Panc1 (cell line): ENCODE data around the gene CHST1. TPM values are rescaled to one million over a fixed set of nuclear protein-coding genes. Genes with fewer than 3 reads are reported as not detected.

ENCODE experiments used
- ATAC-seq: fragments of 200-7000 bp; cut with Tn5 transposase; 2 replicates; pipeline ENCODE4 v1.9.1; 2020; ENCODE audit warnings: mild to moderate bottlenecking, moderate library complexity
- BruUV-seq: library from RNA; stranded (reverse); fragments of 400-500 nt; replicated peaks from 2 replicates; lab custom pipeline; 2021; lab: Mats Ljungman, UMichigan
- CTCF ChIA-PET: fragments of 300-600 bp; sonication (Branson Sonifier 250); formaldehyde crosslinking; loops from one replicate; lab custom pipeline; 2022; ENCODE audit warnings: antibody characterized with exemption; lab: Charles Lee
- POLR2A ChIA-PET: fragments of 300-600 bp; sonication (Branson Sonifier 250); formaldehyde crosslinking; loops from one replicate; lab custom pipeline; 2022; ENCODE audit warnings: antibody characterized with exemption; lab: Charles Lee
- DNase-seq: peaks from one replicate; pipeline ENCODE4 v3.0.0-alpha.2; 2010; ENCODE audit warnings: low read depth, low spot score
- H3K27ac ChIP-seq: 2 replicates; pipeline ENCODE4 v1.5.1; 2011; ENCODE audit warnings: mild to moderate bottlenecking, low read length, inconsistent platforms
- H3K27me3 ChIP-seq: fragments of 200-500 bp; sonication (Bioruptor generic); 2 replicates; pipeline ENCODE4 v1.6.0; 2014; ENCODE audit warnings: low read length, inconsistent platforms; ENCODE audit not compliant: control insufficient read depth, insufficient read depth
- H3K36me3 ChIP-seq: fragments of 200-500 bp; sonication (Bioruptor generic); 2 replicates; pipeline ENCODE4 v1.5.1; 2014; ENCODE audit warnings: inconsistent platforms, mild to moderate bottlenecking, low read length, moderate library complexity; ENCODE audit not compliant: control insufficient read depth, insufficient read depth
- H3K4me1 ChIP-seq: 2 replicates; pipeline ENCODE4 v1.5.1; 2011; ENCODE audit warnings: inconsistent platforms, mild to moderate bottlenecking, low read length, moderate library complexity; ENCODE audit not compliant: control insufficient read depth, insufficient read depth
- H3K4me3 ChIP-seq, 2 experiments: 2 replicates each; pipeline ENCODE4 v1.5.1; 2011 to 2012; ENCODE audit warnings: low read depth in 2 of 2, low read length in 2 of 2, mild to moderate bottlenecking in 2 of 2, inconsistent platforms in 1 of 2, moderate library complexity in 1 of 2
- H3K9me3 ChIP-seq: fragments of 200-500 bp; sonication (Bioruptor generic); 2 replicates; pipeline ENCODE4 v1.5.1; 2014; ENCODE audit warnings: low read depth, mild to moderate bottlenecking, inconsistent platforms, low read length, moderate library complexity; ENCODE audit not compliant: control insufficient read depth, insufficient read depth
- CTCF ChIP-seq: fragments of 450-650 bp; IDR thresholded peaks from 2 replicates; pipeline ENCODE4 v1.5.1; 2017; ENCODE audit warnings: mild to moderate bottlenecking
- POLR2AphosphoS5 ChIP-seq: IDR thresholded peaks from 2 replicates; pipeline ENCODE4 v1.6.1; 2012; ENCODE audit warnings: mild to moderate bottlenecking, low read depth, low read length, moderate library complexity
- REST ChIP-seq, 2 experiments: IDR thresholded peaks; 2 replicates each; pipeline ENCODE4 v1.6.1; 2011 to 2012; ENCODE audit warnings: low read depth in 2 of 2, control low read depth in 1 of 2, low read length in 1 of 2, mild to moderate bottlenecking in 1 of 2, moderate library complexity in 1 of 2; ENCODE audit not compliant: insufficient read depth in 1 of 2
- SIN3A ChIP-seq: IDR thresholded peaks from 2 replicates; pipeline ENCODE4 v1.6.1; 2012; ENCODE audit warnings: low read depth, mild to moderate bottlenecking, low read length, moderate library complexity, borderline replicate concordance; ENCODE audit not compliant: insufficient read depth
- TCF7L2 ChIP-seq: IDR thresholded peaks from 2 replicates; pipeline ENCODE4 v1.6.1; 2011; ENCODE audit warnings: mild to moderate bottlenecking, low read depth, low read length, inconsistent platforms
- in situ Hi-C: cut with HindIII; loops from 2 replicates; pipeline ENCODE4 v1.10.0; 2016; ENCODE audit warnings: low sequenced_read_pairs, low pct_unique_long_range_greater_than_20kb
- intact Hi-C: fragments of 100-400 bp; cut with micrococcal nuclease; formaldehyde crosslinking; loops from one replicate; pipeline ENCODE4 v1.10.0; 2022; ENCODE audit not compliant: unreplicated experiment
- total RNA-seq: library from RNA; stranded (reverse); gene quantifications from one replicate; pipeline ENCODE4 v1.2.1, GENCODE V29; 2021; ENCODE audit not compliant: unreplicated experiment

CHST1 gene
- total RNA-seq, 1 experiment from 2014 or later: not detected

GRCh38 chr11:45638051-45638450 is 27.4 kb downstream of the CHST1 start:
- TF ChIP-seq REST (IDR thresholded peaks at IDR 0.05; ENCODE audit: insufficient read depth in 1 of 2, low read depth in 2 of 2, low read length in 1 of 2): no peak
- TF ChIP-seq TCF7L2: no peak
- no peak for TF ChIP-seq POLR2AphosphoS5
- no peak for TF ChIP-seq SIN3A
- TF ChIP-seq CTCF: no peak
- 0 out of 2 replicates have a peak, but pooled peaks cover 4% of the 10 kb centered on the region for H3K9me3 ChIP-seq
- H3K27me3 ChIP-seq: peaks cover 20% of the 10 kb centered on the region
- no peak for ATAC-seq
- no peak overlapping the region for H3K4me3 ChIP-seq
- H3K4me1 ChIP-seq: no peaks in the 10 kb centered on the region
- ChIA-PET POLR2A (no interaction called here), CTCF (no interaction called here)
- H3K36me3 ChIP-seq: no peaks in the 10 kb centered on the region
- no peak overlapping the region for H3K27ac ChIP-seq
- DNase-seq: no peak
- in situ Hi-C loops (no loop called here), intact Hi-C loops (no loop called here)
- no TSS peak for BruUV-seq

- 0 out of 2 replicates have a peak, but pooled peaks cover 4% of the 10 kb centered on the region for H3K9me3 ChIP-seq
- CTCF ChIA-PET: no interaction called here
- no peaks in the 10 kb centered on the region for H3K36me3 ChIP-seq
- POLR2A ChIA-PET: no interaction called here
- in situ Hi-C loops (no loop called here), intact Hi-C loops (no loop called here)
- no peak for DNase-seq
- ATAC-seq: no peak
- no peak overlapping the region for H3K27ac ChIP-seq
- no peaks in the 10 kb centered on the region for H3K4me1 ChIP-seq
- no peak overlapping the region for H3K4me3 ChIP-seq
- TF ChIP-seq CTCF (no peak), REST (IDR thresholded peaks at IDR 0.05; ENCODE audit: insufficient read depth in 1 of 2, low read depth in 2 of 2, low read length in 1 of 2) (no peak), POLR2AphosphoS5 (no peak), TCF7L2 (no peak), SIN3A (no peak)
- peaks cover 13% of the 10 kb centered on the region for H3K27me3 ChIP-seq
- no TSS peak for BruUV-seq
Observed at GRCh38 chr11:45635907-45636306, 29.5 kb downstream of the CHST1 start.
